HG03097 (cell line): Measurements from ENCODE around the gene ZSWIM4.
A peak's percentile ranks its signal among the peaks of the same experiment; 100 is the strongest.
"Not testable (repeated sequence)": the region's sequence is repeated elsewhere in the genome, so short reads cannot be mapped to it uniquely, and the experiment has no call there.

Source experiments
- ATAC-seq: cut with Tn5 transposase; IDR thresholded peaks from one replicate; pipeline ENCODE4 v1.9.1; 2021; ENCODE audit not compliant: unreplicated experiment, low FRiP score

ZSWIM4 gene

GRCh38 chr19:13774217-13775191 lies 20.7 kb upstream of the ZSWIM4 start, which contains the start of gene C19orf53:
Gene C19orf53, plus strand, starts transcription at chr19:13774456. Its CDS starts 22 bp downstream, at chr19:13774478.
- ATAC-seq, result peak; percentile 81

- no peak for ATAC-seq
These were observed 16.8 kb upstream of the ZSWIM4 start for GRCh38 chr19:13778398-13778797.

GRCh38 chr19:13778847-13779246 lies 16.4 kb upstream of the ZSWIM4 start:
- no peak for ATAC-seq

- ATAC-seq, result not testable (repeated sequence)
These were observed 15.4 kb upstream of the ZSWIM4 start for GRCh38 chr19:13779794-13780193.

- no peak for ATAC-seq
These were observed 13.7 kb upstream of the ZSWIM4 start for GRCh38 chr19:13781547-13781946.

GRCh38 chr19:13782537-13782936 lies 12.7 kb upstream of the ZSWIM4 start:
- ATAC-seq, result no peak

GRCh38 chr19:13783565-13784500 lies 11.4 kb upstream of the ZSWIM4 start:
- no peak for ATAC-seq

GRCh38 chr19:13784731-13785452 lies 10.4 kb upstream of the ZSWIM4 start:
- no peak for ATAC-seq

- no peak for ATAC-seq
These were observed 6.3 kb upstream of the ZSWIM4 start for GRCh38 chr19:13788991-13789390.

DNA sequence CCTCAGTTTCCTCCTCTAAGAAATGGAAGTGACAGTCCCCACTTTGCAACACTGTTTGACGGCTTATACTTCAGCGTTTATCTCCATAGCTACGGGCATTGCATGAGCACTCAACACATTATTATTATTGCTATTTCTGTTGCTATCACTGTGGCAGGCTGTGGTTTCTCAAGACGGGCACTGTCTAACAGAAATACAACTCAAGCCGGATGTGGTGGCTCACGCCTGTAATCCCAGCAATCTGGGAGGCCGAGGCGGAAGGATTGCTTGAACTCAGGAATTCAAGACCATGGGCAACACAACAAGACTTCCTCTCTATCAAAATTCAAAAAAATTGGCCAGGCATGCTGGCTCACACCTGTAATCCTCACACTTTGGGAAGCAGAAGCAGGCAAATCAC lies 4.9 kb upstream of the ZSWIM4 start:
- ATAC-seq, result no peak

GRCh38 chr19:13793317-13793716 lies 1.9 kb upstream of the ZSWIM4 start:
- ATAC-seq, result not testable (repeated sequence)

DNA sequence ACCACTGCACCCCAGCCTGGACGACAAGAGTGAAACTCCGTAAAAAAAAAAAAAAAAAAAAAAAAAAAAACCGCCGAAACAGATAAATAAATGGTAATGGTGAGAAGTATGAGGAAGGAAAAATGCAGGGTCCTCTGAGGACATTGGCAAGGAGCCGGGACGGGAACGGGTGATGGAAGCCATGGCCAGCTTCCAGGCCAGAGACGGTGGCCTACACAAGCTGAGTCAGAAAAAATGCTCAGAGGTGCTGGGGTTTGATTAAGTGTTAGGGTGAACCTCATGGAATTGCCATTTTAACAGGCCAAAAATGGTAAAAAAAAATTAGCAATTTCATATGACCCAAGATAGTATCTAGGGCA lies 866 bp upstream of the ZSWIM4 start:
- ATAC-seq, result no peak

GRCh38 chr19:13795595-13796300 lies 505 bp downstream of the ZSWIM4 start:
- ATAC-seq, result peak; percentile 37

- no peak for ATAC-seq
These were observed 1.2 kb downstream of the ZSWIM4 start for GRCh38 chr19:13796301-13797057.

DNA sequence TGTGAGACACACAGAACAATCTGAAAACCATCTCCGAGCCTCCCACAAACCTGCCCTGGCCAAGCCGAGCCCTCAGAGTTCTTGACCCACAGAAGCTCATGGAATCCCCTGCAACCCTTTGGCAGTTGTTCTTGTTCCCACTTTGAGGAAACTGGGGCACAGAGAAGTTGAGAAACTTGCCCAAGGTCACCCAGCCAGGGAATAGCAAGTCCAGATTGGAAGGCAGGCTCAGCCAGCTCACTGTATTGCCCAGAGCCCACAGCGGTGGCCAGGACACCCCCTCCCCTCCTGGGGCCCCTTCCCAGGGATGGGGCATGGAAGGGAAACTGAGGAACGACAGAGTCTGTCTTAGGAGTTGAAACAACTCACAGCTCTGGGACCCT lies 1.8 kb downstream of the ZSWIM4 start:
- ATAC-seq, result no peak

DNA sequence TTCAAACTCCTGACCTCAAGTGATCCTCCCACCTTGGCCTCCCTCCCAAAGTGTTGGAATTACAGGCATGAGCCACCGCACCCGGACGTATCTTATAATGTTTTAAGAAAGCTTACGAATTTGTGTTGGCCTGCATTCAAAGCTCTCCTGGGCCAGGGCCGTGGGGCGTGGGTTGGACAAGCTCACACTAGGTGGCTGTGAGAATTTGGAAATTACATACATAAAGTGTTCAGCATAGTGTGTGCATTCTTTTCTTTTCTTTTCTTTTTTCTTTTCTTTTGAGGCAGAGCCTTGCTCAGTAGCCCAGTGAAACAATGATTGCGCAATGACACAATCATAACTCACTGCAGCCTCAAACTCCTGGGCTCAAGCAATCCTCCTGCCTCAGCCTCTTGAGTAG lies 2.6 kb downstream of the ZSWIM4 start:
- ATAC-seq, result no peak

DNA sequence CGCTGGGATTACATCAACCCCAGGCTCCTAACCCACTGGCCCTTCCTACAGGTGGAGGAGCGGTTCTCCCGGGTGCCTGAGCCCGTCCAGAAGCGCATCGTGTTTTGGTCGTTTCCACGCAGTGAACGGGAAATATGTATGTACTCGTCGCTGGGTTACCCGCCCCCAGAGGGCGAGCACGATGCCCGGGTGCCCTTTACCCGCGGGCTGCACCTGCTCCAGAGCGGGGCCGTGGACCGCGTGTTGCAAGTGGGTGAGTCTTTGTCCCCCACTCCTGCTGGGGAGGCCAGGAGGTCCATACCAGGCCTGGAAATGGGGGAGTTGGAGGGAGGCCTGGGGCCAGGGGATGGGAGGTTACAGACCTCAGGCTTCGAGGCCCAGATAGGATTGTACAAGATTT lies 4.4 kb downstream of the ZSWIM4 start:
- ATAC-seq, result no peak

GRCh38 chr19:13803038-13803437 lies 7.8 kb downstream of the ZSWIM4 start:
- ATAC-seq, result no peak
